T-helper 22 cell (primary cell): ENCODE results near the gene PNPLA8.
"Not testable (repeated sequence)": the region's sequence is repeated elsewhere in the genome, so short reads cannot be mapped to it uniquely, and the experiment has no call there.

ENCODE experiments used
- DNase-seq: peaks from one replicate; pipeline ENCODE4 v3.0.0-alpha.2; 2020; ENCODE audit warnings: low read depth

The PNPLA8 gene

DNA sequence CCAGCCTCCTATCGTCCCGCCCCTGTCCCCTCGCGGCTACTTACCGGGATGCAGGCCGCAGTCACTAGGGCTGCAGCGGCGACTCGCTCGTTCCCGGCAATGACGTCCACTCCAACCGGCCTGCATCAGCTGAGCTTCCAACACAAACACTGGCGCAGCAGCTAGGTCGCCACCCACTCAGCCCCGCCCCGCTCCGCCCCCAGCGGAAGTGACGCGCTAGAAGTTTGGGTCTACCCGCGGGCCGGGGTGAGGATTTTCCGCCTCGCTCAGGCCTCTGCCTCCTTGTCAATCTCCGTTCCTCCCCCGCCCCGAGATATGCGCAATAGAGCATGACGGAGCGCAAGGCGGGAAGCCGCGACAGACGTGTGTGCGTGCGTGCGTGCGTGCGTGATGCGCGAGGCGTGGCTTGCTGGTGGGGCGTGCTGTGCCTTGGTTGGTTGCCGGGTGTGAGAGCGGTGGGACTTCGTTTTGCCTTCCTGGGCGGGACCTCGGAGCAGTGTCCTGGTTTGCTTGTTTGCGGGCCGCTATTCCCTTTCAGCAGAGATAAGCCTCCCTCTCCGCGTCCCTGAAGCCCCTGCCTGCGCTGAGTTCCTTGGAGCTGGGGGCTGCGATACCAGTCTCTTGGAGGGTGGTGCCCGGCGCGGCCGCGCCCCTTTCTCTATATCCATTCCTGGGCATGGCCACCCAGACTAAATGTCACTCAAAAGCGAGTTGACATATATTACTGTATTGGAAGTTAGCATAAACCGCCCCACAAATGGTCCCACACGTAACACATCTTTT lies at the start of gene PNPLA8:
Gene PNPLA8 (minus strand): TSS at position 151 of the 783 bp plus-strand sequence. CDS start 10,644 bp downstream, outside the sequence.
- peak; percentile 100 for DNase-seq

DNA sequence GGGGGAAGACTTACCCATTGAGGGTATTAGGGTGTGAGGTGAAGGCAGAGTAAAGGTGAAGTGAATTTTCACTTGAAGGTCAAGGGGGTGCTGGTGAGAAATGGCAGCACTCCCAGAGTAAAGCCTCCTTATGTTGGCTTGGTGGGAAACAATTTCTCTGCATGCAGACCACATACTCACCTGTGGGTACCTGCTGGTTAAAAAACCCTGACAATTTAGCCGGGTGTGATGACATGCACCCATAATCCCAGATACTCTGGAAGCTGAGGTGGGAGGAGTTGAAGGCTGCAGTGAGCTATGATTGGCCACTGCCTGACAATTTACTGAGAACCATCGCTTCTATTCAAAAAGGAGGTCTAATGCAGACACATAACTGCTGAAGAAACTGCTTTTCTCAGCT lies 49.2 kb upstream of the PNPLA8 start:
- no peak for DNase-seq

DNA sequence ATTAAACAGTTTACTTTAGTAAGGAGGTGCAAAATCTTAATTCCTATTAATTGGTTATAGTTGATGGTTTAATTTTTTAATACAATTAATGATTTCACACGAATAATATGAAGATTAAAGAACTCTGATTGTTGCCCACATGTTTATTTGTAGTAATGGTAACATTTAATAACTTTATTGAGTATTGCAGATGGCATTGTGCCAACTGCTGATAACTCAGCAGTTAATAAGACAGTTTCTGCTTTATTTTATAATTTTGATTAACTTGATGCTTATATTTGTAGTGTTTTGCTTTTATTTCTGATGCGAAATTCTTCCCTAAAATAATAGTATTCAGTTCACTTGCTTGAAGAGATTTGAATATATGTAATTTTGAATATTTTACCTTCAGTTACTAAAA lies 46.5 kb upstream of the PNPLA8 start:
- no peak for DNase-seq

DNA sequence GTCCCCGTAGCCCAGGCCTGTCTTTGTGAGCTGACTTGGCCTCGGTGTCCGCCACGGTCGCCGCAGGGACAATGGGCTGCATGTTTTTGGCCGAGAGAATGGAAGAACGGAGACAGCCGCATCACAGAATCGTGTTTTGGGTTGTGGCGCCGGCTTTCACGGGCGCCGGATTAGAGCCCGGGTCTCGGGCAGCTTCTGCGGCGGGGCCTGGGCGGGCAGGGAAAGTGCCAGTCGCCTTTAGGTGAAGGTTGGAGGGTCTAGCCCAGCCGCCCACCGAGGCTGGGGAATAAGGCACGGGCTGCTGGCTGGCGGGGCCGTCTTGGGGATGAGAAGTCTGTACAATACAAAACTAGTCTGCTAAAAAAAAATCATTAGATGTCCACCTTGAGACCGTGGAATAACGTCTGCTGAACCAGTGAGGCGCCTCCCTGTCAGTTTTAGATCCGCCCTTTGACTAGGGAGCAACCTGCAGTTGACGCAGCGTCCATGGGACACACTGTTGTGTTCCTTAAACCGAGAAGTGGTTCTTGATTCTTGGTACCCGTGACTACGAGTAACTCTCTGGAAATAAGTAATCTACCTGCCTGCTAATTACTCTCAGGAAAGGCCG lies 44.3 kb upstream of the PNPLA8 start:
- peak; percentile 21 for DNase-seq

- peak; percentile 100 for DNase-seq
Measured at GRCh38 chr7:108569381-108570145, 43.6 kb upstream of the PNPLA8 start, which contains the start of the genes DNAJB9 and THAP5. TSS of gene DNAJB9 (plus strand) at chr7:108569874. CDS start at chr7:108571727, 1,853 bp downstream. TSS of gene THAP5 (minus strand) at chr7:108569706. CDS start at chr7:108569569, 137 bp downstream.

GRCh38 chr7:108568801-108569380 lies 43.0 kb upstream of the PNPLA8 start:
- DNase-seq: no peak

DNA sequence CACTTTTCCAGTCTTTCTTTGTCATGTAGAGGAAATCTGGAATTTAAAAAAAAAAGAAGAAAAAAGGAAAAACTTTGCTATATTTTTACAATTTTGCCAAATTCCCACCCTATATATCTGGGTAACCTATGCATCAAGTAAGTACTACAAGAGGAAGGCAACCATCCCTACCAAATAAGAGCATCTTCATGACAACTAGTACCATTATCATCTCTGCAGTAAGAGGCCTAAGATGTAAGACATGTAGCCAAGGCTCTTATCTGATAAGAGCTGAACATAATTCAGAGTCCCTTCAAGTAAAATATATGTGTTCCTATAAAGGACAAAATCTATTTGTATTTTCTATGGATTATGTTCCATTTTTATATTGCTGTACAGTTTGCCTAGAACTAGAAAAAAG lies 40.1 kb upstream of the PNPLA8 start:
- no peak for DNase-seq

GRCh38 chr7:108561047-108561619 lies 35.2 kb upstream of the PNPLA8 start:
- no peak for DNase-seq

DNA sequence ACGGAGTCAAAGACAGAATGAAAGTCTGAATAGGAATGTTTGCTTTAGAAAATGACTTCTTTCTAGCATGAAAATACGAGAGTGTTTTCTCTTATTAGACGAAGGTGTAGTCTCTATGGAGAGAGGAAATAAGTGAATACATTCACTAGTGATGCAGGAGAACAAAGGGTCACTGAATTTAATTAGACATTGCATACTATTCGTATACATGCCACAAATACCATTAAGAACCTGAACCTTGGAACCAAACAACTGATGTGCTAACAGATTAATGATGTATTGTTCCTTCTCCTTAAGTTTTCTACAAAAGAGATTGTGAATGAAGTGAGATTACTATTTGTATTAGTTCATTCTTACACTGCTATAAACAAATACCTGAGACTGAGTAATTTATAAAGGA lies 33.3 kb upstream of the PNPLA8 start:
- DNase-seq: no peak

DNA sequence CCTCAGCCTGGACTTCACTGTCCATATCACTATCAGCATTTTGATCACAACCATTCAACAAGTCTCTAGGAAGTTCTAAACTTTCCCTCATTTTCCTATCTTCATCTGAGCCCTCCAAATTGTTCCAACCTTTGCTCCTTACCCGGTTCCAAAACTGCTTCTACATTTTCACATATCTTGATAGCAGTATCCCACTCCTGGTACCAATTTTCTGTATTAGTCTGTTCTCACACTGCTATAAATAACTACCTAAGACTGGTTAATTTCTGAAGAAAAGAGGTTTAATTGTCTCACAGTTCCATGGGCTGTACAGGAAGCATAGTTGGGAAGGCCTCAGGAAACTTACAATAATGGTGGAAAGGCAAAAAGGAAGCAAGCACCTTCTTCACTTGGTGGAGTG lies 31.7 kb upstream of the PNPLA8 start:
- no peak for DNase-seq

DNA sequence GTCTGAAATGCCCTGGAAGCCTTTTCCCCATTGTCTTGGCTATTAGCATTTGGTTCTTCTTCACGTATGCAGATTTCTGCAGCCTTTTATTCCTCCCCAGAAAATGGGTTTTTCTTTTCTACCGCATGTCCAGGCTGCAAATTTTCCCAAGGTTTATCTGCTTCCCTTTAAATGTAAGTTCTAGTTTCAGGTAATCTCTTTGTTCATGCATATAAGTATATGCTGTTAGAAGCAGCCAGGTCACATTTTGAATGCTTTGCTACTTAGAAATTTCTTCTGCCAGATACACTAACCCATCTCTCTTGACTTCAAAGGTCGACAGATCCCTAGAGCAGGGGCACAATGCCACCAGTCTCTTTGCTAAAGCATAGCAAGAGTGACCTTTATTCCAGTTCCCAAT lies 31.3 kb upstream of the PNPLA8 start:
- DNase-seq: no peak

- DNase-seq: not testable (repeated sequence)
Measured at GRCh38 chr7:108556665-108557064, 30.7 kb upstream of the PNPLA8 start.

DNA sequence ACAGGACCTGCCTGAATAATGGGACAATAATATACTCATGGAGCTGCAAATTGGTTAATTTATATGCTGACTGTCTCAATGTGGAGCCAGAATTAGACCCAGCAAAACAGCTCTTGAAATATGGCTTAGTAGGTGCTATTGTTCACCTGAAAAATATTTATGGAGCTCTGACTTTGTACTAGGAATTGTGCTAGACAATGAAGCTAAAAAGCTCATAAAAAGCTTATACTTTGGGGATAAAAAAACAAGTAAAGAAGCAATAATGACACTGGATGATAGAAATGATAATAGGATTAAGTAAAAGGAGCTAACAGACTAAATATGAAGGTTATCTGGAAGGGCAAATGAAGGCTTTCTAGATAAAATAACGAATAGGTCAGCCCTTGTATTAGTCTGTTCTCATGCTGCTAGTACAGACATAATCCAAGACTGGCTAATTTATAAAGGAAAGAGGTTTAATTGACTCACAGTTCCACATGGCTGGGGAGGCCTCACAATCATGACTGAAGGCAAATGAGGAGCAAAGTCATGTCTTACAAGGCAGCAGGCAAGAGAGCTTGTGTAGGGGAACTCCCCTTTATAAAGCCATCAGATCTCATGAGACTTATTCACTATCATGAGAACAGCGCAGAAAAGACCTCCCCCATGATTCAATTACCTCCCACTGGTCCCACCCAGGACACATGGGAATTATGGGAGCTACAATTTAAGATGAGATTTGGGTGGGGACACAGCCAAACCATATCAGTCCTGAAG lies 22.4 kb upstream of the PNPLA8 start:
- not testable (repeated sequence) for DNase-seq

DNA sequence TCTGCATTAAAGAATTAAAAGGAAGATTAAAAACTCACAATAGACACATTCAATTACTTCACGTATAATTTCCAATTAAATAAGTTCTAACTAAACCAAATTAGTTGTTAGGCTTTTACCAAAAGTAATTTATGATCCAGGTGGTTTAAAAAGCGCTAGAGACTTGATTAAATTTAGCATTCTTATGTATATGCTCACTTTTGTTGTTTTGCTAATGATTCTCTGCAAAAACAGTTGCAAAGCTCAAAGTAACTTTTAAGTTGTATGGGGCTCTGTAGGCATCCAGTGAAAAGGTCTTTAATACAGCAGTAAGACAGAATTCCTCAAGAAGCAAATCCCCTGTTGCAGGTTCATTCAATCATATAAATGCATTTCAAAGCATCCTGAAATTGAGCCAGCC lies 15.5 kb upstream of the PNPLA8 start:
- DNase-seq: no peak

DNA sequence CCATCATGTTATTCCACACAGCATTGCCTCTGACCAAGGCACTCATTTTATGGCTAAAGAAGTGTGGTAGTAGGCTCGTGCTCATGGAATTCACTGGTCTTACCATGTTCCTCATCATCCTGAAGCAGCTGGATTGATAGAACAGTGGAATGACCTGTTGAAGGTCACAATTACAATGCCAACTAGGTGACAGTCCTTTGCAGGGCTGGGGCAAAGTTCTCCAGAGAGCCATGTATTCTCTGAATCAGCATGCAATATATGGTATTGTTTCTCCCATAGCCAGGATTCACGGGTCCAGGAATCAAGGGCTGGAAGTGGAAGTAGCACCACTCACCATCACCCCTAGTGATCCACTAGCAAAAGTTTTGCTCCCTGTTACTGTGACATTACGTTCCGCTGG lies 12.8 kb upstream of the PNPLA8 start:
- DNase-seq: not testable (repeated sequence)

GRCh38 chr7:108538236-108538635 lies 12.3 kb upstream of the PNPLA8 start:
- DNase-seq: not testable (repeated sequence)

DNA sequence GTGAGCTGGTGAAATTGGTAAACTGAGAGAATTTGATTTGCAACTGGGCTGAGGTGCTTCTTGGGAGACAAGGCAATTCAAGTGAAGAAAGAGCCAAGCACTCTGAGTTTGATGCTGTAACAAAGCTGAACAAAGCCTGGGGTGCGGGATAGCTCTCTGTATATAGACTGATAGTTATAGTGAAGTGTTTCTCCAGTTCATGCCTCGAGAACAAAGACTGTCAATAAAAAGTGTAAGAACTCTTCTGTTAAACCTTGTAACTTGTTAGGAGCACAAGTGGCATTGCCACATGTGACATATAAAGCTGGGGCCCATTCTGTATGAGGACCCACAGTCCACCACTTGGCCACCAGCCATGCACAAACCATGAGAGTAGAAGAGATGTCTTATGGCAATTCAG lies 11.3 kb upstream of the PNPLA8 start:
- DNase-seq: no peak

- no peak for DNase-seq
Measured at GRCh38 chr7:108535744-108536143, 9.8 kb upstream of the PNPLA8 start.

DNA sequence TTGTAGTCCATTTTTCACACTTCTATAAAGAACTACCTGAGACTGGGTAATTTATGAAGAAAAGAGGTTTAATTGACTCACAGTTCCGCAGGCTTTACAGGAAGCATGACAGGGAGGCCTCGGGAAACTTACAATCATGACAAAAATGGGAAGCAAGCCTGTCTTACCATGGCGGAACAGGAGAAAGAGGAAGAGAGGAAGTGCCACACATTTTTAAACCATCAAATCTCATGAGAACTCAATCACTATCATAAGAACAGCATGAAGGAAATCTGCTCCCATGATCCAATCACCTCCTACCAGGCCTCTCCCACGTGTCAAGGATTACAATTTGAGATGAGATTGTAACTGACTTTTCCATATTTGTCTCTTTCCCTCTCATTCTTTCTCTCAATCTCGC lies 9.3 kb upstream of the PNPLA8 start:
- DNase-seq: no peak

DNA sequence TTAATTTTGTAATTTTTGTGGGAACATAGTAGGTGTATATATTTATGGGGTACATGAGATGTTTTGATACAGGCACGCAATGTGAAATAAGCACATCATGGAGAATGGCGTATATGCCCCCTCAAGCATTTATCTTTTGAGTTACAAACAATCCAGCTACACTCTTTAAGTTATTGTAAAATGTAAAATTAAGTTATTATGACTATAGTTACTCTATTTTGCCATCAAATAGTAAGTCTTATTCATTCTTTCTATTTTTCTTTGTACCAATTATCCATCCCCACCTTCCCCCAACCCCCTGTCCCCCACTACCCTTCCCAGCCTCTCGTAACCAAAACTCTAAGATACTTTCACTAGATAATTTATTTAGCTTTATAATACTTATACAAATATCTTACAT lies 7.8 kb upstream of the PNPLA8 start:
- no peak for DNase-seq

DNA sequence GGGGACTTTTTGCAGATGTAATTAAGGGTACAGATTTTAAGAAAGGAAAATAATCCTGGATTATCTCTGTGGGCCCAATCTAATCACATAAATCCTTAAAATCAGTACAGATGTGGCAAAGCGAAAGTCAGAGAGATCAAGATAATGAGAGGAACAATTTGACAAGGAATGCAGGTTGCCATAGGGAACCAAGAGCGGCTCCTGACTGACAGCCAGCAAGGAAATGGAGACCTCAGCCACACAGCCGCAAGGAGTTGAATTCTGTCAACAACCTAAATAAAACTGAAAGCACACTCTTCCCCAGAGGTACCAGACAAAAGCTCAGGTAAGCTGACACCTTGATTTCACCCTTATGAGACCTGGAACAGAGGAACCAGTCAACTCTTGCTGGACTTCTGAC lies 3.4 kb upstream of the PNPLA8 start:
- no peak for DNase-seq
